Breast epithelium (tissue), 3 donors: ENCODE results near the gene PRKG1.
A peak's percentile ranks its signal among the peaks of the same experiment; 100 is the strongest.

Experiments
- POLR2A ChIP-seq: fragments of 450-650 bp; IDR thresholded peaks from one replicate; pipeline ENCODE4 v1.6.1; 2016; ENCODE audit warnings: antibody characterized with exemption, mild to moderate bottlenecking, moderate library complexity
- POLR2AphosphoS5 ChIP-seq, 3 donors: sonication (generic); formaldehyde crosslinking; IDR thresholded peaks; one replicate each; pipeline ENCODE4 v1.6.1; 2017; ENCODE audit warnings: antibody characterized with exemption in 3 of 3
- TF ChIP-seq, protein P1 (sequence below), 3 donors: fragments of 450-650 bp; IDR thresholded peaks; one replicate each; pipeline ENCODE4 v1.5.1; 2016 to 2017; ENCODE audit warnings: antibody characterized with exemption in 3 of 3, mild to moderate bottlenecking in 3 of 3, moderate library complexity in 3 of 3

- TF ChIP-seq, protein P1, sequence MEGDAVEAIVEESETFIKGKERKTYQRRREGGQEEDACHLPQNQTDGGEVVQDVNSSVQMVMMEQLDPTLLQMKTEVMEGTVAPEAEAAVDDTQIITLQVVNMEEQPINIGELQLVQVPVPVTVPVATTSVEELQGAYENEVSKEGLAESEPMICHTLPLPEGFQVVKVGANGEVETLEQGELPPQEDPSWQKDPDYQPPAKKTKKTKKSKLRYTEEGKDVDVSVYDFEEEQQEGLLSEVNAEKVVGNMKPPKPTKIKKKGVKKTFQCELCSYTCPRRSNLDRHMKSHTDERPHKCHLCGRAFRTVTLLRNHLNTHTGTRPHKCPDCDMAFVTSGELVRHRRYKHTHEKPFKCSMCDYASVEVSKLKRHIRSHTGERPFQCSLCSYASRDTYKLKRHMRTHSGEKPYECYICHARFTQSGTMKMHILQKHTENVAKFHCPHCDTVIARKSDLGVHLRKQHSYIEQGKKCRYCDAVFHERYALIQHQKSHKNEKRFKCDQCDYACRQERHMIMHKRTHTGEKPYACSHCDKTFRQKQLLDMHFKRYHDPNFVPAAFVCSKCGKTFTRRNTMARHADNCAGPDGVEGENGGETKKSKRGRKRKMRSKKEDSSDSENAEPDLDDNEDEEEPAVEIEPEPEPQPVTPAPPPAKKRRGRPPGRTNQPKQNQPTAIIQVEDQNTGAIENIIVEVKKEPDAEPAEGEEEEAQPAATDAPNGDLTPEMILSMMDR (IDR thresholded peaks at IDR 0.05) = peak; percentile 6 to 51 (median 49)
- TF ChIP-seq POLR2A (no peak), POLR2AphosphoS5 (IDR thresholded peaks at IDR 0.05) (peak in 1 of 3 donors; percentile 21)
These were observed 886.2 kb downstream of the PRKG1 start for GRCh38 chr10:51960494-51960895.
